GM19324 (cell line): ENCODE results near the gene ARPC3.
"Not testable (repeated sequence)": the region's sequence is repeated elsewhere in the genome, so short reads cannot be mapped to it uniquely, and the experiment has no call there.

Source experiments
- ATAC-seq: cut with Tn5 transposase; IDR thresholded peaks from one replicate; pipeline ENCODE4 v1.9.1; 2021; ENCODE audit warnings: mild to moderate bottlenecking, moderate library complexity; ENCODE audit not compliant: unreplicated experiment, low FRiP score

ARPC3 gene

GRCh38 chr12:110449799-110450497 is at the start of gene ARPC3:
ARPC3 (minus strand) TSS chr12:110450337; CDS start chr12:110450260, 77 bp downstream.
- ATAC-seq, result peak; percentile 93

DNA sequence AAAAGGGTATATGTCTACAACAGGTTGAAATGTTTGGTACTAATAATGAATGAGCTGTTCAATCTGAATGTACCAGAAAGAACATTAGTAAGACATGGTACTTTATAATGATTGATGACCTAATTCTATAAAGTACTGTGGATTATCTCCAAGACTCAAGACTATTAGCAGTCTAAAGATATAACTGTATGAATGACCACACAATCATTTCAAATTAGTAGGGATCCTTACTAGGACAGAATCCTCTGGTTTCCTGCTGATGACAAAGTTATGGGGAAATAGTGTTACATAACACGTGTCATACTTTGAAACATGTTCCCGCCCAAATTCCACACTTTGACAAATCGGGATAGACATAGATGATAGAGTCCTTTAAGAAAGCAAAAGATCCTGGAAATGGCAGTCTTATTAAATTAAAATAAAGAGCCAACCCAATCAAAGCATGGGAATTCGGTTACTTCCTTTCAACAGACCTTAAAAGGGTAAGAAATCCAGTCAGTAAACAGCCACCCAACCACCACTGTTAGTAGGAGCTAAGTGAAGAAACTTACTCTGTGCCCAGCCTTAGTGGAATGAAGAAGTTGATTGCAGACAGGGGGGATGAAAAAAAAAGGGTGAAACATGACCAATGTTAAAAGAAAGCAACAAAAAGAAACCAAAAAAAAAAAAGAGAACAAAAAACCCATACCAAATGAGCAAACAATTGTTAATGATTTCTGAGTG is 49.0 kb upstream of the ARPC3 start:
- no peak for ATAC-seq

GRCh38 chr12:110475426-110475825 is 25.3 kb upstream of the ARPC3 start:
- no peak for ATAC-seq

DNA sequence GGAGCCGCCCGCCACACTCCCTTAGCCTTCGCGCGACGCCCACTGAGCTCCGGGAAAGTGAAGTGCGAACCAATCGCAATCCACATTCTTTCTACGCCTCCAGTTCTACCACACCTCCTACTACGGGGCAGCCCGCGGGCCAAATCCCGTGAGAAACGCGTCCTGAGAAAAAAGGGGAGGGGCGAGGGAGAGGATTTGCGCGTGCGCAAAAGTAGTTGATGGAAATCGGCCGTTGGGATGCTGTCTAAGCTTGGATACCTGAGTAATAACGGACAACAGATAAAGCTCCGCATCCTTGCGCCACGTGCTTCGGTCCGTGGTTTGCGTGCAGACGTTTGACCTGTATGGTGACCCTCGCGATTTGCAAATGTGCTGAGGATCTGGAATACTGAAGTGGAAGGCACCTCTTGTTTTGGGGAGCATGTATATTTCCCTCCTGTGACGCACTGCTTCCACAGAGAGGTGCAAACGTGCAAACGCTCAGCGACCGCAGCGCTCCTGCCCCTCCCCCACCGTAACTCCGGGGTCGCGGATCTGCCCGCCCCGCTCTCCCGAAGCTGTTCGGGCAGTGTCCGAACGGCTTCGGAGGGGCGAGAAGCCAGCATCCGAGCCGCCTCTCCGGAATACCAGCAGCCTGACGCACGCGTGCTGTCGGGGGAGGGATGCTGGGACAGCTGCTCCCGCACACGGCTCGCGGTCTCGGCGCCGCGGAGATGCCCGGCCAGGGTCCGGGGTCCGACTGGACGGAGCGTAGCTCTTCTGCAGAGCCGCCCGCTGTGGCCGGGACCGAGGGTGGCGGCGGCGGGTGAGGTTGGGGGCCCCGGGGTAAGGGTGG is 18.3 kb upstream of the ARPC3 start, which contains the start of the genes FAM216A and GPN3:
TSS of gene FAM216A (plus strand) at position 632 of the 835 bp plus-strand sequence. CDS start at position 663, 31 bp downstream.
TSS of gene GPN3 (minus strand) at position 44 of the 835 bp plus-strand sequence. CDS start 54 bp downstream, outside the sequence.
- ATAC-seq, result peak; percentile 80

- ATAC-seq, result no peak
These were observed 17.7 kb upstream of the ARPC3 start for GRCh38 chr12:110467847-110468213.

DNA sequence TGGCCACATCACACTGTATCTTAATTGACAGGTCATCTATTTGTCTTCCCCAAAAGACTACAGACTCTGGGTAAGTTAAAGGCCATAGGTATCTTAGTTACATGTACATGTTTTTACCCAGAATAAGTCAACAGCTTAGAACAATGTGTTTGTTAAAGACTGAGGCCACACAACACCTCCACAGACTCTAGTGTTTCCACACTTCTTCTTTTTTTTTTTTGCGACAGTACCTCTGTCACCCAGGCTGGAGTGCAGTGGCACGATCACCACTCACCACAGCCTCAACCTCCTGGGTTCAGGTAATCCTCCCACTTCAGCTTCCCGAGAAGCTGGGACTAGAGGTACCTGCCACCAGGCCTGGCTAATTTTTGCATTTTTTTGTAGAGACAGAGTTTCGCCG is 16.7 kb upstream of the ARPC3 start:
- ATAC-seq, result no peak

DNA sequence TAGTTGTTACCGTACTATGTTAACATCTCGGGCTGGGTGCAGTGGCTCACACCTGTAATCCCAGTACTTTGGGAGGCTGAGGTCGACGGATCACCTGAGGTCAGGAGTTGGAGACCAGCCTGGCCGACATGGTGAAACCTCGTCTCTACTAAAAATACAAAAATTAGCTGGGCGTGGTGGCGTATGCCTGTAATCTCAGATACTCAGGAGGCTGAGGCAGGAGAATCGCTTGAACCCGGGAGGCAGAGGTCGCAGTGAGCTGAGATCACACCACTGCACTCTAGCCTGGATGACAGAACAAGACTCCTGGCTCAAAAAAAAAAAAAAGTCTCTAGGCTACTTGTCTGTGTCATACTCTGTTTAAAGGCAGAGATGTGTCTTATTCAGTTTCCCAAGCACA is 15.6 kb upstream of the ARPC3 start:
- ATAC-seq, result not testable (repeated sequence)

GRCh38 chr12:110465024-110465423 is 14.9 kb upstream of the ARPC3 start:
- no peak for ATAC-seq

GRCh38 chr12:110461189-110461588 is 11.1 kb upstream of the ARPC3 start:
- not testable (repeated sequence) for ATAC-seq

DNA sequence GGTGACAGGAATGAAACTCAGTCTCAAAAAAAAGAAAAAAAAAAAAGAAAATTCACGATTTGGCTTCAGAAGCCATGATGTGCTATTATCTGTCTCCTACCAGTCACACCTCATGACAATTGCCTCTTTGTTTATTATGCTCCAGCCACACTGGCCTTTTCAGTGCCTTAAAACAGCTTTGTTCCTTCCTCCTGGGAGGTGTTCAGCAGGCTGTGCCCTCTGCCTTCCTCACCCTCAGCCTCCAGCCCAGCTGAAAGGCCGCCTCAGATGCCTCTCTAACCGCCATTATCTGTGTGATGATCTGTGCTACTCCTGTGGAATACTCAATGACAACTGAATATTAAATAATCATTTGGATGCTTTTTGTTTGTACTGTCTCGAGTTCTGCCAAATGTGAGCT is 8.6 kb upstream of the ARPC3 start:
- ATAC-seq, result no peak

DNA sequence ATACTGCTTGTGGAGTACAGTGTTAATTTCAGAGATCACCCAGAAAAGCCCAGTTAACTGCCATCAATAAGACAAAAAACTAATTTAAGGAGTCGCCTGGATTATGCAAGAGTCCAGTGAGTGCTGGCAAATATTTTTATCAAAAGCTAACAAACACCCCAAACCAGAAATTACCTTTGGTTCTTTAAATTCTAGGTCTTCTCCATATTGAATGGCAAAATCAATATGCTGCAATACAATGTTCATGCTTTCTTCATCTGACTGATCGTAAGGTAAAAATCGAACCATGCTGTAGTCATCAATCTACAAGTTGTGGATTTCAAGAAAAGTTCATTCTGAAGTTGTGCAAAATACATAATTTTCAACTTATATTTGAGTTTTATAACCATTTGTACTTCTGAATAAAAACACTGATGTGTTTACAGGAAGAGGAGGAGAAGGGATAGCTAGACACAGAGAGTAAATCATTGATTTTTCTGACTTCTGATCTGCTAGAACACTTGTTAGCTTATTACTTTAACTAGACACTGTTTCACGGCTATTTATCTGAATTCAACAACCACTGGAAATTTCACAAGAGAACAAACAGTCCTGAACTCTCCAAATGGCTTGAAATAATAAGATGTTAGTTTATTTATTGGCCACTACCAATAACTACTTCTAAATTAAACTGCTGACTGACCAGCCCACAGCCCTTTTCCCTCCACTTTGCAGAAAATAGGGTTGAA is 3.6 kb upstream of the ARPC3 start:
- no peak for ATAC-seq

GRCh38 chr12:110451263-110451662 is 1.1 kb upstream of the ARPC3 start:
- no peak for ATAC-seq

DNA sequence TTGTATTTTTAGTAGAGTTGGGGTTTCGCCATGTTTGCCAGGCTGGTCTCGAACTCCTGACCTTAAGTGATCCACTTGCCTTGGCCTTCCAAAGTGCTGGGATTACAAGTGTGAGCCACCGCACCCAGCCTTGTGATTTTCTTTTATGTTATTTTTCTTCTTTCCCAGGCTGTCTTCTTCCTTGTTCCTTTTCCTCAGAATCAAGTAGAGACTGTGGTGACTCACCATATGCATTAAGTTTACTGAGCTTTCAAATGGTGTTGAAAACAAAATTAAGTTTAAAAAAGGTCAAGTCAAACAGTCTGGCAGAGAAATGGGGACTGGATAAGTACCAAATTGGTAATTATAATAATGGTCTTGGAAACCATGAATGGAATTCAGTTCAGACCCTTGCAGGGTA is 5.7 kb downstream of the ARPC3 start:
- no peak for ATAC-seq

GRCh38 chr12:110436231-110436630 is 13.9 kb downstream of the ARPC3 start:
- ATAC-seq, result no peak

GRCh38 chr12:110431957-110432587 is 18.1 kb downstream of the ARPC3 start:
- ATAC-seq, result no peak

DNA sequence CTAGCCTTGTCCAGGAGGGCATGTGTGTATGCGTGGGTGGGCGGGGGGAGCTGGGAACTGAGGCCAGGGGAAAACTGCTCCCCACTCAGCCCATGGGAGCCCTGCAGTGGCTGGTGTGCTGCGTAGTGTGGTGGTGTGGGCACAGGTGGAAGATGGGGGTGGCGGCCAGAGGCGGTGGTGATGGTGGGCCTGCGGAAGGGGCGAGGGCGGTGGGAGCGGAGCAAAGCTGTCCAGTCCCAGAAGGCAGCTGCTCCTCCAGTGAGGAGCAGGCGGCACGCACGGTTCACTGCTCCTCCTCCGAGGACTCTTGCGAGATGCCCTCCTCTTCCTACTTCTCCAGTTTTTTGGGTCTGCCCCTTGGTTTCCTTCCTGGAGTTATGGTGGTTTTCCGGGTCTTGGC is 20.5 kb downstream of the ARPC3 start:
- ATAC-seq, result not testable (repeated sequence)

GRCh38 chr12:110426406-110426805 is 23.7 kb downstream of the ARPC3 start:
- no peak for ATAC-seq

GRCh38 chr12:110424237-110424636 is 25.9 kb downstream of the ARPC3 start:
- ATAC-seq, result no peak

DNA sequence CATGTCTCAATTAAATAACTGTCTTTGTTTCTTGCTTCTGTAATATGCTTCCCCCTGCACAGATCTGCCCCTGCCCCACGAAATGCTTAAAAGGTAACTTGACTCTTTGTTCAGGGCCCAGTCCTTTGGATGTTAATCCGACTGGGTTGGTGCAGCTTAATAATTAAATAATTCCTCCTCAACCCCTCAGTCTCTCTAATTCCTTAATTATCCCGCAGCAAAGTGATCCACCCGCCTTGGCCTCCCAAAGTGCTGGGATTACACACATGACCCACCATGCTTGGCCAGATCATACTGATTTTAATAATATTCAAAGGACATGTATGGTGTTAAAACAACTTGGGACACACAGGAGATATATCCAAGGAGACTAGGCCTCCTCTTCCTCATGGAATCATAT is 28.4 kb downstream of the ARPC3 start:
- ATAC-seq, result no peak

GRCh38 chr12:110421159-110421661 is 28.9 kb downstream of the ARPC3 start:
- ATAC-seq, result no peak
